Neuronal stem cell (in vitro differentiated cells): ENCODE results near the gene LEMD2.

Source experiments
- DNase-seq: peaks from one replicate; pipeline ENCODE4 v3.0.0-alpha.2; 2013; ENCODE audit warnings: low spot score
- H2AFZ ChIP-seq: one replicate; pipeline ENCODE4 v1.6.1; 2013; ENCODE audit warnings: mild to moderate bottlenecking, low read length, inconsistent platforms
- H2AK5ac ChIP-seq: 2 replicates; pipeline ENCODE4 v1.6.1; 2013; ENCODE audit warnings: low read depth, mild to moderate bottlenecking, inconsistent platforms, low read length, moderate library complexity, mixed read lengths
- H2BK120ac ChIP-seq: 2 replicates; pipeline ENCODE4 v1.6.1; 2013; ENCODE audit warnings: low read depth, mild to moderate bottlenecking, inconsistent platforms, low read length, moderate library complexity, mixed read lengths
- H2BK12ac ChIP-seq: one replicate; pipeline ENCODE4 v1.6.1; 2013; ENCODE audit warnings: low read length, inconsistent platforms
- H2BK15ac ChIP-seq: 2 replicates; pipeline ENCODE4 v1.6.1; 2013; ENCODE audit warnings: mild to moderate bottlenecking, low read length, inconsistent platforms, mixed read lengths
- H2BK5ac ChIP-seq: one replicate; pipeline ENCODE4 v1.6.1; 2013; ENCODE audit warnings: inconsistent platforms, mild to moderate bottlenecking, low read length, moderate library complexity
- H3K14ac ChIP-seq: one replicate; pipeline ENCODE4 v1.6.1; 2013; ENCODE audit warnings: low read length, inconsistent platforms
- H3K18ac ChIP-seq: 2 replicates; pipeline ENCODE4 v1.6.1; 2013; ENCODE audit warnings: low read length, inconsistent platforms
- H3K23ac ChIP-seq: 2 replicates; pipeline ENCODE4 v1.6.1; 2013; ENCODE audit warnings: low read depth, mild to moderate bottlenecking, mixed read lengths, low read length, inconsistent platforms; ENCODE audit not compliant: poor library complexity
- H3K27ac ChIP-seq: replicated peaks from 3 replicates; pipeline ENCODE4 v1.5.1; 2013; ENCODE audit warnings: low read length, inconsistent platforms
- H3K27me3 ChIP-seq, 3 experiments: 2 replicates each; pipeline ENCODE4 v1.6.1; 2013; ENCODE audit warnings: low read length in 3 of 3, mild to moderate bottlenecking in 2 of 3, inconsistent platforms in 1 of 3, low read depth in 1 of 3, mixed read lengths in 1 of 3, moderate library complexity in 1 of 3; ENCODE audit not compliant: control insufficient read depth in 3 of 3, insufficient read depth in 3 of 3
- H3K36me3 ChIP-seq, 2 donors: replicated peaks in 1 of 2; 2 replicates each; pipeline ENCODE4 v1.6.1; 2013; ENCODE audit warnings: low read length in 2 of 2; ENCODE audit not compliant: control insufficient read depth in 2 of 2, insufficient read depth in 2 of 2
- H3K4ac ChIP-seq: 2 replicates; pipeline ENCODE4 v1.6.1; 2013; ENCODE audit warnings: inconsistent platforms, mild to moderate bottlenecking, low read length, moderate library complexity
- H3K4me1 ChIP-seq, 2 donors: 1 replicate in 1 of 2; 2 replicates in 1 of 2; pipeline ENCODE4 v1.6.1; 2013; ENCODE audit warnings: low read length in 2 of 2, low read depth in 1 of 2; ENCODE audit not compliant: control insufficient read depth in 2 of 2, insufficient read depth in 1 of 2
- H3K4me2 ChIP-seq: one replicate; pipeline ENCODE4 v1.6.1; 2013; ENCODE audit warnings: mild to moderate bottlenecking, low read length, inconsistent platforms; ENCODE audit not compliant: insufficient read depth, poor library complexity, severe bottlenecking
- H3K4me3 ChIP-seq, 2 donors: 2 replicates each; pipeline ENCODE4 v1.5.1; 2013; ENCODE audit warnings: low read length in 2 of 2, mild to moderate bottlenecking in 2 of 2, inconsistent platforms in 1 of 2, moderate library complexity in 1 of 2
- H3K79me1 ChIP-seq: one replicate; pipeline ENCODE4 v1.6.1; 2013; ENCODE audit warnings: low read depth, mild to moderate bottlenecking, inconsistent platforms, low read length, moderate library complexity
- H3K9ac ChIP-seq: one replicate; pipeline ENCODE4 v1.6.1; 2013; ENCODE audit warnings: mild to moderate bottlenecking, low read depth, low read length, inconsistent platforms; ENCODE audit not compliant: poor library complexity
- H3K9me3 ChIP-seq, 2 donors: replicated peaks in 1 of 2; 2 replicates each; pipeline versions ENCODE3 to v1.6.1; 2013; ENCODE audit warnings: low read length in 2 of 2, mild to moderate bottlenecking in 2 of 2, inconsistent platforms in 1 of 2, low read depth in 1 of 2, mixed read lengths in 1 of 2, moderate library complexity in 1 of 2; ENCODE audit not compliant: control insufficient read depth in 2 of 2, insufficient read depth in 1 of 2
- H4K8ac ChIP-seq: one replicate; pipeline ENCODE4 v1.6.1; 2013; ENCODE audit warnings: low read depth, mild to moderate bottlenecking, inconsistent platforms, low read length, moderate library complexity
- H4K91ac ChIP-seq: one replicate; pipeline ENCODE4 v1.6.1; 2013; ENCODE audit warnings: low read length, low read depth, mild to moderate bottlenecking, inconsistent platforms; ENCODE audit not compliant: poor library complexity
- WGBS, 2 donors: extraction: QIAGEN DNeasy Blood & Tissue Kit; methylation state at CpG; one replicate each; pipeline ENCODE4 v1.1.7; 2013; ENCODE audit warnings: missing lambda C conversion rate in 2 of 2, mixed read lengths in 1 of 2; ENCODE audit not compliant: insufficient read length in 2 of 2, insufficient replicate concordance in 1 of 2; ENCODE audit errors: extremely low coverage in 2 of 2; 5-methylcytosine and 5-hydroxymethylcytosine counted together

Gene LEMD2

GRCh38 chr6:33827546-33828451, 38.9 kb upstream of the LEMD2 start:
- WGBS, 2 donors: no CpG with 5 or more reads among the region's 14 CpGs
- H3K27me3 ChIP-seq: peaks cover 0 to 32% (median 0%) of the 10 kb centered on the region in 3 experiments
- H3K27ac ChIP-seq: no peak overlapping the region
- no peak overlapping the region for H3K4me2 ChIP-seq
- no peak overlapping the region for H3K4ac ChIP-seq
- peaks cover 2 to 15% of the 10 kb centered on the region in 2 donors for H3K4me1 ChIP-seq
- no peak overlapping the region for H2BK15ac ChIP-seq
- no peaks in the 10 kb centered on the region for H3K36me3 ChIP-seq
- no peak for DNase-seq
- no peak overlapping the region for H2BK12ac ChIP-seq
- H3K23ac ChIP-seq: no peak overlapping the region
- no peak overlapping the region for H3K18ac ChIP-seq
- H3K14ac ChIP-seq: peak overlapping the region; percentile 57
- no peak overlapping the region for H3K4me3 ChIP-seq
- no peak overlapping the region for H2AFZ ChIP-seq
- H3K9me3 ChIP-seq: peaks cover 0 to 1% of the 10 kb centered on the region in 2 donors
- H2BK5ac ChIP-seq: no peak overlapping the region
- H2BK120ac ChIP-seq: no peak overlapping the region
- no peak overlapping the region for H4K91ac ChIP-seq
- H3K79me1 ChIP-seq: no peaks in the 10 kb centered on the region
- H3K9ac ChIP-seq: no peak overlapping the region
- H4K8ac ChIP-seq: no peak overlapping the region
- no peak overlapping the region for H2AK5ac ChIP-seq

- no CpG with 5 or more reads among the region's 2 CpGs for whole genome bisulfite sequencing, 2 donors
- DNase-seq: no peak
Measured at GRCh38 chr6:33826537-33826936, 37.6 kb upstream of the LEMD2 start.

DNA sequence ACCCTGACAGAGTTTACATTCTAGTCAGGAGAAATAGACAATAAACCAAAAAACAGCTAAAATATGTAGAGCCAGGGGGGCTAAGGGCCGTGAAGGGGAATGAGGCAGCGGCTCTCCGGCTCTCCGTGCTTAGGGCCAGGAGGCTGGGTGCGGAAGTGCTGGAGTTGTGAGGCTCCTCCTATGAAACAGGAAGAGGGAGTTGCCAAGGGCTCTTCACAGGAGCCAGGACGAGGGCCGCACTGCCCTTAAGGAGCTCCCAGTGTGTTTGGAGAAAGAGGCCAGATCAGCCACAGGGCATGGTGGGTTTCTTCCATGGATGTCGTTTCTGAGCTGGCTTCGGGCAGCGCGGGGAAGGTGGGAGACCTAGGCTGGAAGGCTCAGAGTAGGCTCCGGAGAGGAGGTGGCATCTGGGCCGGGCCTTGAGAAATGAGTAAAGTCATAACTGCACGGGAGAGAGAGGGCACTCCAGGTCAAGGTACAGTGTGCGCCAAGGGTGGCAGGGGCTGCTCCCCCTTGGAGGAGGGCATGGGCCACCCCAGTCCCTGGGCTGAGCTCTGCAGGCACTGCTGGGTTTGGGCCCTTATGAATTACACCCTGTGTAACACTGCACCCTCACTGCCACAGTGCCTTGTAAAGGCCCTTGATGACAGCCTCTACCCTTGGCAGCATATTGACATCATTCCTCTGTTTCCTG, 35.7 kb upstream of the LEMD2 start:
- Histone ChIP-seq H2BK5ac (no peak overlapping the region), H3K9me3 (no peaks in the 10 kb centered on the region), H2BK120ac (no peak overlapping the region), H4K91ac (no peak overlapping the region), H3K4ac (no peak overlapping the region), H3K23ac (no peak overlapping the region), H3K4me3 (no peak overlapping the region), H2BK15ac (peak overlapping the region; percentile 51), H3K18ac (peak overlapping the region; percentile 28), H3K14ac (no peak overlapping the region), H2BK12ac (no peak overlapping the region), H2AFZ (peak overlapping the region; percentile 68), H3K36me3 (no peaks in the 10 kb centered on the region), H3K4me2 (no peak overlapping the region), H3K4me1 (peaks cover 2 to 18% of the 10 kb centered on the region in 2 donors), H3K9ac (no peak overlapping the region), H3K27me3 (peaks cover 0 to 32% (median 2%) of the 10 kb centered on the region in 3 experiments), H4K8ac (no peak overlapping the region), H3K27ac (no peak overlapping the region), H3K79me1 (no peaks in the 10 kb centered on the region), H2AK5ac (peak overlapping the region; percentile 92)
- no peak for DNase-seq
- no CpG with 5 or more reads among the region's 15 CpGs for WGBS, 2 donors

More at GRCh38 chr6:33826537-33826936, 37.6 kb upstream of the LEMD2 start:
- Histone ChIP-seq H3K23ac (no peak overlapping the region), H4K8ac (no peak overlapping the region), H3K27me3 (peaks cover 0 to 32% (median 0%) of the 10 kb centered on the region in 3 experiments), H2BK120ac (no peak overlapping the region), H2AFZ (no peak overlapping the region), H2BK12ac (no peak overlapping the region), H3K27ac (no peak overlapping the region), H3K9ac (no peak overlapping the region), H3K14ac (no peak overlapping the region), H3K4ac (no peak overlapping the region), H3K4me2 (no peak overlapping the region), H2BK15ac (no peak overlapping the region), H3K4me1 (peaks cover 2 to 19% of the 10 kb centered on the region in 2 donors), H3K36me3 (no peaks in the 10 kb centered on the region), H3K9me3 (no peaks in the 10 kb centered on the region), H3K4me3 (no peak overlapping the region), H3K18ac (no peak overlapping the region), H3K79me1 (no peaks in the 10 kb centered on the region), H4K91ac (no peak overlapping the region), H2AK5ac (no peak overlapping the region), H2BK5ac (no peak overlapping the region)

GRCh38 chr6:33823806-33824205, 34.9 kb upstream of the LEMD2 start:
- Histone ChIP-seq H3K4me3 (no peak overlapping the region), H3K14ac (no peak overlapping the region), H2BK15ac (no peak overlapping the region), H3K36me3 (no peaks in the 10 kb centered on the region), H4K8ac (no peak overlapping the region), H2BK120ac (no peak overlapping the region), H2AK5ac (peak overlapping the region; percentile 42), H3K9me3 (no peaks in the 10 kb centered on the region), H3K4me2 (no peak overlapping the region), H2BK12ac (no peak overlapping the region), H3K4me1 (peaks cover 2 to 17% of the 10 kb centered on the region in 2 donors), H3K27ac (no peak overlapping the region), H3K23ac (no peak overlapping the region), H3K27me3 (peaks cover 0 to 31% (median 2%) of the 10 kb centered on the region in 3 experiments), H2AFZ (no peak overlapping the region), H3K79me1 (no peaks in the 10 kb centered on the region), H2BK5ac (peak overlapping the region; percentile 16), H3K18ac (peak overlapping the region; percentile 12), H3K9ac (no peak overlapping the region), H4K91ac (no peak overlapping the region), H3K4ac (no peak overlapping the region)
- no peak for DNase-seq
- WGBS, 2 donors: no CpG with 5 or more reads among the region's 2 CpGs
